Peyer's patch (tissue), 4 donors: ENCODE measurements around the gene GTF3C1. TPM values are rescaled to one million over a fixed set of nuclear protein-coding genes. Genes with fewer than 3 reads are reported as not detected.
"Not testable (repeated sequence)": the region's sequence is repeated elsewhere in the genome, so short reads cannot be mapped to it uniquely, and the experiment has no call there.

Experiments
- DNase-seq, 3 donors: peaks; one replicate each; pipeline ENCODE4 v3.0.0-alpha.2; 2017 to 2019
- H3K27ac ChIP-seq, 4 donors: fragments of 200-600 bp; sonication (generic); one replicate each; pipeline ENCODE4 v1.5.1; 2016 to 2019
- H3K27me3 ChIP-seq, 2 donors: fragments of 200-600 bp; sonication (generic); one replicate each; pipeline ENCODE4 v1.5.1; 2019
- H3K36me3 ChIP-seq, 3 donors: fragments of 200-600 bp; sonication (generic); one replicate each; pipeline ENCODE4 v1.5.1; 2016 to 2019
- H3K4me1 ChIP-seq, 4 donors: fragments of 200-600 bp; sonication (generic); one replicate each; pipeline ENCODE4 v1.5.1; 2016 to 2019
- H3K4me3 ChIP-seq, 4 donors: fragments of 200-600 bp; sonication (generic); 1 replicate in 3 of 4; 2 replicates in 1 of 4; pipeline ENCODE4 v1.5.1; 2016 to 2019; ENCODE audit warnings: mild to moderate bottlenecking in 1 of 4
- H3K9me3 ChIP-seq, 4 donors: fragments of 200-600 bp; sonication (generic); one replicate each; pipeline ENCODE4 v1.5.1; 2016 to 2019; ENCODE audit warnings: mild to moderate bottlenecking in 1 of 4
- POLR2A ChIP-seq, 2 donors: fragments of 450-650 bp; IDR thresholded peaks; one replicate each; pipeline ENCODE4 v1.5.1; 2017; ENCODE audit warnings: antibody characterized with exemption in 2 of 2, mild to moderate bottlenecking in 2 of 2, moderate library complexity in 2 of 2
- total RNA-seq, 4 donors: library from RNA; depleted of rRNA; stranded (reverse); fragments of >200 nt; gene quantifications; one replicate each; pipeline ENCODE4 v1.1.0, GENCODE V29; 2016
- TF ChIP-seq, protein P1 (sequence below), 6 experiments: fragments of 450-650 bp in 4 of 6; fragments of 200-600 bp in 2 of 6; sonication (generic) in 1 of 6; IDR thresholded peaks; one replicate each; pipeline ENCODE4 v1.5.1; 2017 to 2019; ENCODE audit warnings: antibody characterized with exemption in 6 of 6, mild to moderate bottlenecking in 3 of 6, moderate library complexity in 1 of 6

The GTF3C1 gene
- total RNA-seq, 4 donors from 2014 or later = 49.6 to 80.1 (median 73.0) TPM

DNA sequence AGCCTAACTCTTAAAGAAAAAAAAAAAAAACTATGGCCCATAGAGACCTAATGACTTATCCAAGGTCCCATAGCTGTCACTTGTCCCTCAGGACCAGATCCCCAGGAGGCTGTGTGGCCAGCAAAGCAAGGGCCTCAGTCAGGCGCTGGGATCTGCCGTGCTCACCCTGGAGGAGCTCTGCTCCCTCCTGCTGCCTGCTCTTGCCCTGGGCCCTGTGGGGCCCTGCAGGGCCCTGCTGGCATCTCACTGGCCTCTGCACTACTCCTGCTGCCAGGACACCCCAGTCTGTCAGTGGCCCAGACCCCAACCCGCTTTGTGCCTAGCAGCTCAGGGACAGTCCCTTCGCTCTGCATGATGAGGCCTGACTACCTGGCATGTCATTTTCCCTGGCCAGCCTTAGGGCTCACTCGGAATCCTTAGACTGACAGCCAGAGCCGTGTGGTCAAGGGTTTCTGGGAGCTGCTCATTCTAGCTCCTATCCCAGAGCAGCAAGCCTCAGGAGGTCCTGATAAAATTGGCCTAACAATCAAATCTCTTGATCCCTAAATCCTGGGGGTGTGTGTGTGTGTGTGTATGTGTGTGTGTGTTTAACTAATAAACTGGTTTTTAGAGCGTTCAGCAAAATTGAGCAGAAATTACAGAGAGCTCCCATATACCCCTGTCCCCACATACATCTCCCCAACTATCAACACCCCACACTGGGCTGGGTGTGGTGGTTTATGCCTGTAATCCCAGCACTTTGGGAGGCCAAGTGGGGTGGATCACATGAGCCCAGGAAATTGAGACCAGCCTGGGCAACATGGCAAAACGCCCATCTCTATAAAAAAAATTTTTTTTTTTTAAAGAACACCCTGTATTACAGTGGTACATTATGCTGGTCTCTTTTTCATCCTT lies 22.0 kb upstream of the GTF3C1 start:
- peaks cover 0 to 3% (median 0%) of the 10 kb centered on the region in 3 donors for H3K36me3 ChIP-seq
- H3K27ac ChIP-seq = no peak overlapping the region
- no peaks in the 10 kb centered on the region for H3K4me1 ChIP-seq
- no peaks in the 10 kb centered on the region for H3K27me3 ChIP-seq
- DNase-seq = no peak
- H3K9me3 ChIP-seq = no peaks in the 10 kb centered on the region
- no peak overlapping the region for H3K4me3 ChIP-seq
- TF ChIP-seq, protein P1, sequence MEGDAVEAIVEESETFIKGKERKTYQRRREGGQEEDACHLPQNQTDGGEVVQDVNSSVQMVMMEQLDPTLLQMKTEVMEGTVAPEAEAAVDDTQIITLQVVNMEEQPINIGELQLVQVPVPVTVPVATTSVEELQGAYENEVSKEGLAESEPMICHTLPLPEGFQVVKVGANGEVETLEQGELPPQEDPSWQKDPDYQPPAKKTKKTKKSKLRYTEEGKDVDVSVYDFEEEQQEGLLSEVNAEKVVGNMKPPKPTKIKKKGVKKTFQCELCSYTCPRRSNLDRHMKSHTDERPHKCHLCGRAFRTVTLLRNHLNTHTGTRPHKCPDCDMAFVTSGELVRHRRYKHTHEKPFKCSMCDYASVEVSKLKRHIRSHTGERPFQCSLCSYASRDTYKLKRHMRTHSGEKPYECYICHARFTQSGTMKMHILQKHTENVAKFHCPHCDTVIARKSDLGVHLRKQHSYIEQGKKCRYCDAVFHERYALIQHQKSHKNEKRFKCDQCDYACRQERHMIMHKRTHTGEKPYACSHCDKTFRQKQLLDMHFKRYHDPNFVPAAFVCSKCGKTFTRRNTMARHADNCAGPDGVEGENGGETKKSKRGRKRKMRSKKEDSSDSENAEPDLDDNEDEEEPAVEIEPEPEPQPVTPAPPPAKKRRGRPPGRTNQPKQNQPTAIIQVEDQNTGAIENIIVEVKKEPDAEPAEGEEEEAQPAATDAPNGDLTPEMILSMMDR (IDR thresholded peaks at IDR 0.05) = no peak
- no peak for TF ChIP-seq POLR2A (IDR thresholded peaks at IDR 0.05)

DNA sequence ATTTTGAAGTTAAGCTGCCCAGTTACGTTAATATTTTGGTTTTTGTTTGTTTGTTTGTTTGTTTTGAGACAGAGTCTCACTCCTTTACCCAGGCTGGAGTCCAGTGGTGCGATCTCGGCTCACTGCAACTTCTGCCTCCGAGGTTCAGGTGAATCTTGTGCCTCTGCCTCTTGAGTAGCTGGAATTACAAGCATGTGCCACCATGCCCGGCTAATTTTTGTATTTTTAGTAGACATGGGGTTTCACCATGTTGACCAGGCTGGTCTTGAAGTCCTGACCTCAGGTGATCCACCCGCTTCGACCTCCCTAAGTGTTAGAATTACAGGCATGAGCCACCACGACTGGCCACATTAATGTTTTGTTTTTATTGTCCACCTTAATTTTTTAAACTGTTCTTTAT lies 21.3 kb upstream of the GTF3C1 start:
- H3K9me3 ChIP-seq, H3K27ac ChIP-seq, H3K4me3 ChIP-seq, H3K4me1 ChIP-seq, H3K27me3 ChIP-seq, DNase-seq, H3K36me3 ChIP-seq: not testable (repeated sequence)

DNA sequence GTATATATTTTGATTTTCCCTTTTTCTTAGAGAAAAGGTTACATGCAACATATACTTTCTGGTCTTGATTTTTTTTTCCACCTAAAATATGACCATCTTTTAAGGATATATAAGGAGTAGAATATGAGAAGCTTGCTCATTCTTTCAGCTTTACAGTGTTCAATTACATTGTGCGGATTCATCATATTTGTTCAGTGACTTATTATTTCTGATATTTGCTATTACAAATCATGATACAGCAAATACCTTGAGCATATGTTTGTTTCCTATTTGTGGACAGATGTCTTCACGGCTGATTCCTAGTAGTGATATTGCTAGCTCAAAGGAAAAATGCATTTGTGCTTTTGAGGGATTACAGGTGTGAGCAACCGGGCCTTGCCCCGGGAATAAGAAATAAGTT lies 18.4 kb upstream of the GTF3C1 start:
- no peaks in the 10 kb centered on the region for H3K9me3 ChIP-seq
- TF ChIP-seq, protein P1 (IDR thresholded peaks at IDR 0.05) = no peak
- TF ChIP-seq POLR2A (IDR thresholded peaks at IDR 0.05) = no peak
- no peaks in the 10 kb centered on the region for H3K27me3 ChIP-seq
- H3K4me3 ChIP-seq = no peak overlapping the region
- no peaks in the 10 kb centered on the region for H3K4me1 ChIP-seq
- DNase-seq = no peak
- no peak overlapping the region for H3K27ac ChIP-seq
- no peaks in the 10 kb centered on the region for H3K36me3 ChIP-seq

DNA sequence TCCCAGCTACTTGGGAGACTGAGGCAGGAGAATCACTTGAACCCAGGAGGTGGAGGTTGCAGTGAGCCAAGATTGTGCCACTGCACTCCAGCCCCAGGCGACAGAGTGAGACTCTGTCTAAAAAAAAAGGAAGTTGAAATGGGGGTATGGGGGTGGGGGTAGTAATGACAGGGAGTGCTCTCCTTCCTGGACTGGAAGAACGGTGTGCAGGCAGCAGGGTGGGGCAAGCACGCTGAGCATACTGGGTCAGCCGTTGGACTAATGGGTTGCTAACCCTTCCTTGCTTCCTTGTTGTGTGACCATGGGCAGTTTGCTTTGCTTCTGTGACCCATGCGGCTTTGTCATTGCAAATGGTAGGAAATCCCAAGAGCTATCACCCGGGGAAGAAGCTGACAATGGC lies 16.7 kb upstream of the GTF3C1 start:
- Histone ChIP-seq H3K36me3 (no peaks in the 10 kb centered on the region), H3K27ac (no peak overlapping the region), H3K9me3 (no peaks in the 10 kb centered on the region), H3K4me1 (no peaks in the 10 kb centered on the region), H3K27me3 (no peaks in the 10 kb centered on the region), H3K4me3 (no peak overlapping the region)
- DNase-seq = no peak
- TF ChIP-seq, protein P1 (IDR thresholded peaks at IDR 0.05) = no peak
- no peak for TF ChIP-seq POLR2A (IDR thresholded peaks at IDR 0.05)

DNA sequence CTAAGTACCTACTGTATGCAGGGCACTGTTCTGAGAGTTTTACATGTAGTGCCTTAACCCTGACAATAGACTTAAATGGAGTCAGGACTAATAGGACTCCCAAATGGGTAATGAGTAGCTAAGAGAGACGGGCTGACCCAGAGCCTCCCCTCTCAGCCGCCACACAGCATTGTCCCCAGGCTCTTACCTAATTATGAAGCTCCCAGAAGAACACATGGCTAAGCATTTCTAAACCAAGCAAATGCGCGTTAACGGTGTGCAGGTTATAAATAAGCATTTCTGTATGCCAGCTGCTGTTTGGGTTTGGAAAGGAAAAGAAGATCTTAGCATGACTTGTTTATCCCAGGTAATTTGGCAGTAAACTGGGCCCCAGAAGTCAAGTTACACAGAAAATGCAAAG lies 14.5 kb upstream of the GTF3C1 start:
- Histone ChIP-seq H3K27me3 (no peaks in the 10 kb centered on the region), H3K36me3 (no peaks in the 10 kb centered on the region), H3K27ac (no peak overlapping the region), H3K9me3 (no peaks in the 10 kb centered on the region), H3K4me1 (no peaks in the 10 kb centered on the region), H3K4me3 (no peak overlapping the region)
- DNase-seq = no peak
- no peak for TF ChIP-seq POLR2A (IDR thresholded peaks at IDR 0.05)
- TF ChIP-seq, protein P1 (IDR thresholded peaks at IDR 0.05) = no peak

DNA sequence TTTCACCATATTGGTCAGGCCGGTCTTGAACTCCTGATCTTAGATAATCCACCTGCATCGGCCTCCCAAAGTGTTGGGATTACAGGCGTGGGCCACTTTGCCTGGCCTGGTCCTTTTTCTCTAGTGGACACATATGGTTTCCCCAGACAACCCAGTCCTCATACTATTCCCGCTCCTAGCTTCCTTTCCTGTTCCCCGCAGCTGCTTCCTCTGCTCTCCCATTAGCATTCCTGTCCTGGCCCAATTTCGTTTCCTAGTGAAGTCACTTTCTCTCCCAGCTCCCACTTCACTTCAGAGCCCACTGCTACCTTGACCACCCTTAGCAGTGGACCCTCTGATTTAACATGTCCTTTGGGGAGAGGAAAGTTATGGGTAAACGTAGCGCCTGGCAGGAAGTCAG lies 11.5 kb upstream of the GTF3C1 start:
- Histone ChIP-seq H3K27ac (no peak overlapping the region), H3K4me3 (no peak overlapping the region), H3K27me3 (no peaks in the 10 kb centered on the region), H3K36me3 (no peaks in the 10 kb centered on the region), H3K9me3 (no peaks in the 10 kb centered on the region), H3K4me1 (no peaks in the 10 kb centered on the region)
- TF ChIP-seq POLR2A (IDR thresholded peaks at IDR 0.05) = no peak
- TF ChIP-seq, protein P1 (IDR thresholded peaks at IDR 0.05) = no peak
- DNase-seq = no peak
